ENCODE data around the gene ANKRD11. TPM values are rescaled to one million over a fixed set of nuclear protein-coding genes. Genes with fewer than 3 reads are reported as not detected.
"Not testable (repeated sequence)": the region's sequence is repeated elsewhere in the genome, so short reads cannot be mapped to it uniquely, and the experiment has no call there.

Gene ANKRD11
- total and polyA plus RNA-seq, 8 donors, result 43.9 to 74.0 (median 46.2) TPM

- Histone ChIP-seq H3K4me1 (peaks cover 29 to 48% (median 46%) of the 10 kb centered on the region in 3 donors), H3K27me3 (no peaks in the 10 kb centered on the region), H3K4me3 (no peak overlapping the region), H3K36me3 (no peaks in the 10 kb centered on the region), H3K27ac (peak overlapping the region in 2 of 4 donors; percentile 48 to 50), H3K9me3 (no peaks in the 10 kb centered on the region)
- intact Hi-C loops (cut with DNase I), result no loop called here
- FAIRE-seq, result no peak
- no peak for ATAC-seq
- 41 to 57% methylated on average over 2 of the region's 2 CpGs for WGBS, 2 donors
- TF ChIP-seq CTCF (IDR thresholded peaks at IDR 0.05), result no peak
- DNase-seq, result peak in 1 of 6 donors; percentile 39
Measured at GRCh38 chr16:89365044-89365467, 125.3 kb downstream of the ANKRD11 start.

GRCh38 chr16:89364606-89365005 lies 125.8 kb downstream of the ANKRD11 start:
- FAIRE-seq, result no peak
- Histone ChIP-seq H3K27ac (peak overlapping the region in 3 of 4 donors; percentile 11 to 50 (median 48)), H3K4me1 (peaks cover 29 to 48% (median 46%) of the 10 kb centered on the region in 3 donors), H3K9me3 (no peaks in the 10 kb centered on the region), H3K27me3 (no peaks in the 10 kb centered on the region), H3K4me3 (no peak overlapping the region), H3K36me3 (no peaks in the 10 kb centered on the region)
- intact Hi-C loops (cut with DNase I), result no loop called here
- 18% methylated on average over 8 of the region's 8 CpGs for WGBS, 2 donors
- ATAC-seq, result peak; percentile 61 to 85 (median 75)
- TF ChIP-seq CTCF (IDR thresholded peaks at IDR 0.05), result no peak
- peak in 4 of 6 donors; percentile 50 to 61 (median 58) for DNase-seq

DNA sequence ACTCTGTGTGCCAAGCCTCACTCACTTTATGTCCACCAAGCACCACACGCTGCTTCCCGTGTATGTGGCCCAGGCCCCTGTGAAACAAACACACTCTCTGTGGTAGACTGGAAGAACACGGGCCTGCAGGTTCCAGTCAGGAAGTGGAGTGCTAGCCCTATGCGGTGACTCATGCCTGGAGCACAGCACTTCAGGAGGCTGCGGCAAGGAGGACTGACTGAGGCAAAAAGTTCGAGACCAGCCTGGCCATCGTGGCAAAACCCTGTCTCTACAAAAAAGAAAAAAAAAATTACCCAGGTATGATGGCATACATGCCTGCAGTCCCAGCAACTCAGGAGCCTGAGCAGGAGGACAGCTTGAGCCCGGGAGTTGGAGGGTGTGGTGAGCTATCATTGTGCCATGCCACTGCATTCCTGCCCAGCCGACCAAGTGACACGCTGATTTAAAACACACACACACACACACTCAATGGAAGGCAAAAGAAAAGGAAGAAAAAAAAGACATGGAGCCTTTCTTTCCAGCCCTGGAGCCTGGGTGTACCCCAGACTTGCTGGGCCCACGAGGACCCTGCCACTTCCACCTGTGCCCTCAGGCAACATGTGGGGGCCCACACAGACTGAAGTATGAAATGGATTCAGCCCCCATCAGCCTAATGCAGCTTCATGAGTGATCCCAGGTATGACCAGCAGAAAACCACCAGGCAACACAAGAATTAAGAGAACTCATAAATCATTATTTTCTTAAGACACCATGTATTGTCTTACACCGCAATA lies 126.6 kb downstream of the ANKRD11 start:
- Histone ChIP-seq H3K4me3 (no peak overlapping the region), H3K4me1 (peaks cover 29 to 54% (median 52%) of the 10 kb centered on the region in 3 donors), H3K27me3 (no peaks in the 10 kb centered on the region), H3K27ac (peak overlapping the region in 3 of 4 donors; percentile 11 to 50 (median 48)), H3K36me3 (no peaks in the 10 kb centered on the region), H3K9me3 (no peaks in the 10 kb centered on the region)
- intact Hi-C loops (cut with DNase I), result no loop called here
- no peak for TF ChIP-seq CTCF (IDR thresholded peaks at IDR 0.05)
- WGBS, 2 donors, result 33 to 34% methylated on average over 12 of the region's 12 CpGs
- FAIRE-seq (no peak), ATAC-seq (peak; percentile 62 to 82 (median 70)), DNase-seq (peak in 2 of 6 donors; percentile 47 to 53)

GRCh38 chr16:89362540-89363223 lies 127.7 kb downstream of the ANKRD11 start:
- ATAC-seq; H3K4me3 ChIP-seq; H3K9me3 ChIP-seq; H3K27me3 ChIP-seq; DNase-seq; intact Hi-C loops (cut with DNase I); FAIRE-seq; H3K36me3 ChIP-seq: not testable (repeated sequence)
- Histone ChIP-seq H3K27ac (peak overlapping the region in 2 of 4 donors; percentile 2 to 17), H3K4me1 (peaks cover 29 to 58% (median 54%) of the 10 kb centered on the region in 3 donors)
- 73 to 78% methylated on average over 12 to 13 of the region's 14 CpGs for WGBS, 2 donors

- DNase-seq, result peak in 1 of 6 donors; percentile 28
Measured at GRCh38 chr16:89361751-89362539, 128.4 kb downstream of the ANKRD11 start.

More at GRCh38 chr16:89361751-89362539, 128.4 kb downstream of the ANKRD11 start:
- WGBS, 2 donors, result 61 to 65% methylated on average over 13 of the region's 13 CpGs
- Histone ChIP-seq H3K27me3 (no peaks in the 10 kb centered on the region), H3K9me3 (no peaks in the 10 kb centered on the region), H3K4me1 (peaks cover 29 to 62% (median 54%) of the 10 kb centered on the region in 3 donors), H3K27ac (peak overlapping the region in 2 of 4 donors; percentile 17 to 22), H3K4me3 (no peak overlapping the region), H3K36me3 (no peaks in the 10 kb centered on the region)
- ATAC-seq (peak in 1 of 4 donors; percentile 16), FAIRE-seq (no peak)
- intact Hi-C loops (cut with DNase I), result no loop called here
- TF ChIP-seq CTCF (IDR thresholded peaks at IDR 0.05), result no peak

All from pancreas (tissue), 10 donors.